B cell (primary cell): ENCODE results near the gene CTNNA1.
"Not testable (repeated sequence)": the region's sequence is repeated elsewhere in the genome, so short reads cannot be mapped to it uniquely, and the experiment has no call there.

ENCODE experiments used
- EZH2 ChIP-seq: IDR thresholded peaks from 2 replicates; pipeline ENCODE4 v1.6.1; 2012; ENCODE audit warnings: borderline replicate concordance, low read depth, mild to moderate bottlenecking, moderate library complexity, low read length; ENCODE audit not compliant: insufficient read depth, poor library complexity, severe bottlenecking
- TF ChIP-seq, protein P1 (sequence below): fragments of 200-600 bp; IDR thresholded peaks from one replicate; pipeline ENCODE4 v1.8.0; 2022; ENCODE audit warnings: antibody characterized with exemption, mild to moderate bottlenecking

DNA sequence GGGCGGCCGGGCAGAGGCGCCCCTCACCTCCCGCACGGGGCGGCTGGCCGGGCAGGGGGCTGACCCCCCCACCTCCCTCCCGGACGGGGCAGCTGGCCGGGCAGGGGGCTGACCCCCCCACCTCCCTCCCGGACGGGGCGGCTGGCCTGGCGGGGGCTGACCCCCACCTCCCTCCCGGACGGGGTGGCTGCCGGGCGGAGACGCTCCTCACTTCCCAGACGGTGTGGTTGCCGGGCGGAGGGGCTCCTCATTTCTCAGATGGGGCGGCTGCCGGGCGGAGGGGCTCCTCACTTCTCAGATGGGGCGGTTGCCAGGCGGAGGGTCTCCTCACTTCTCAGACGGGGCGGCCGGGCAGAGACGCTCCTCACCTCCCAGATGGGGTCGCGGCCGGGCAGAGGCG is 57.6 kb downstream of the CTNNA1 start:
- TF ChIP-seq, protein P1, sequence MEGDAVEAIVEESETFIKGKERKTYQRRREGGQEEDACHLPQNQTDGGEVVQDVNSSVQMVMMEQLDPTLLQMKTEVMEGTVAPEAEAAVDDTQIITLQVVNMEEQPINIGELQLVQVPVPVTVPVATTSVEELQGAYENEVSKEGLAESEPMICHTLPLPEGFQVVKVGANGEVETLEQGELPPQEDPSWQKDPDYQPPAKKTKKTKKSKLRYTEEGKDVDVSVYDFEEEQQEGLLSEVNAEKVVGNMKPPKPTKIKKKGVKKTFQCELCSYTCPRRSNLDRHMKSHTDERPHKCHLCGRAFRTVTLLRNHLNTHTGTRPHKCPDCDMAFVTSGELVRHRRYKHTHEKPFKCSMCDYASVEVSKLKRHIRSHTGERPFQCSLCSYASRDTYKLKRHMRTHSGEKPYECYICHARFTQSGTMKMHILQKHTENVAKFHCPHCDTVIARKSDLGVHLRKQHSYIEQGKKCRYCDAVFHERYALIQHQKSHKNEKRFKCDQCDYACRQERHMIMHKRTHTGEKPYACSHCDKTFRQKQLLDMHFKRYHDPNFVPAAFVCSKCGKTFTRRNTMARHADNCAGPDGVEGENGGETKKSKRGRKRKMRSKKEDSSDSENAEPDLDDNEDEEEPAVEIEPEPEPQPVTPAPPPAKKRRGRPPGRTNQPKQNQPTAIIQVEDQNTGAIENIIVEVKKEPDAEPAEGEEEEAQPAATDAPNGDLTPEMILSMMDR: not testable (repeated sequence)
- TF ChIP-seq EZH2: not testable (repeated sequence)
